AG10803 (cell line): ENCODE results near the gene HEYL.
A peak's percentile ranks its signal among the peaks of the same experiment; 100 is the strongest.

Experiments
- DNase-seq: peaks from one replicate; pipeline ENCODE4 v3.0.0; 2010; ENCODE audit warnings: low read depth
- H3K4me3 ChIP-seq: 2 replicates; pipeline ENCODE4 v1.5.1; 2011; ENCODE audit warnings: mild to moderate bottlenecking, low read length, control low read depth
- CTCF ChIP-seq: conservative IDR thresholded peaks from 2 replicates; pipeline ENCODE4 v1.5.1; 2011; ENCODE audit warnings: mild to moderate bottlenecking, low read length, control low read depth, inconsistent platforms

Gene HEYL

GRCh38 chr1:39643705-39644104 is 4.3 kb upstream of the HEYL start:
- no peak for DNase-seq
- TF ChIP-seq CTCF: no peak
- no peak overlapping the region for H3K4me3 ChIP-seq

- no peak overlapping the region for H3K4me3 ChIP-seq
- DNase-seq: peak; percentile 61
- no peak for TF ChIP-seq CTCF
Observed at GRCh38 chr1:39642796-39643195, 3.4 kb upstream of the HEYL start.

DNA sequence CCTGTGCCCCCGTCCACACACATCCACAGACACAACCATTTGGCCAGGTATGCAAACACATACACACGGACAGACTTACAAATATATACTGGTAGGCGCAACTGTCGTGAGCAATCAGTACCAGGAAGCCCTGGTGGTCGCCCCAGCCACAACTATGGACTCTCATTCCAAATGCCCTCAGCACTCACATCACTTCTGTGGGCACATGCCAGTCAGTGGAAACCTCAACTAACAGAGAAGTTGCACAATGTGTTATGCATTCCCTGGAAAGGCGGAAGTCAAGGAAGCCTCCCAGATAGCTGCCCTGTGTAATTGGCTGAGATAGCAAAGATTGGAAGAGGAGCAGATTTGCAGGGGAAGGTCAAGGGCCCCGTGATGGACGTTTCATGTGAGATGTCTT is 1.4 kb upstream of the HEYL start:
- H3K4me3 ChIP-seq: no peak overlapping the region
- no peak for TF ChIP-seq CTCF
- DNase-seq: no peak

DNA sequence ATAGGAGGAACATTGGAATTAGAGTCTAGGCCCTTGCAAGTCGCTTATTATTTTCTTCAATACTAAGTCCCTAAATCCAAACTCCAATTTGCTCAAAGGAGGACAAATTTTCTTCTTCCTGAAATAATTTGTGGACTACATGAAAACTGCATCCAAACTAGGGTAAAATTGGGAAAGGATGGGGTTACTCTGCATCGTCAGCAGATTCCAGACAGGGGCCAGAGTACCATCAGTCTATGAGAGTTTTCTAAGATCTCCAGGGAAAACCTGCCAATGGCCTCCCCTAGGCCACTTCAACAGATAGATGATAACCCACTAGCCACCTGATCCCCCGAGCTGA is 508 bp downstream of the HEYL start:
- no peak for DNase-seq
- TF ChIP-seq CTCF: no peak
- H3K4me3 ChIP-seq: no peak overlapping the region

DNA sequence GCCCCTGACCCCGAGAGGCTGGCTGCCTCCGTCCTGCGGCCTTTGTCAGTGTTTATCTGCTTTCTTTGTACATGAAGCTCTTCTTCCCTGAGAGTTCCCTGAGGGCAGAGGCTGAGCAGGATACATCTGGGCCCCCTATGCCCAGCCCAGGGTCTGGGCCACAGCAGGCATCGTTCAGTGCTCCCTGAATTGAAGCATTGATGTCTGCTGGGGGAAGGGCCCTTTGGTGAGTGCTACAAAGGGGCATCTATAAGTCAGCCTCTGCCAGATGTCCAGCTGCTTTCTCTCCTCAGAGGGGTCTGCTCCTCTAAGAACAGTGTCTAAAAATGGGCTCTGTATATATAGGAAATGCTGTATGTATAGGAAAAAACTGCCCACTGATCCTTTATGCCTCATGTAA is 2.1 kb downstream of the HEYL start:
- no peak for DNase-seq
- no peak for TF ChIP-seq CTCF
- H3K4me3 ChIP-seq: no peak overlapping the region

- no peak for DNase-seq
- no peak for TF ChIP-seq CTCF
- H3K4me3 ChIP-seq: no peak overlapping the region
Observed at GRCh38 chr1:39635871-39636210, 3.6 kb downstream of the HEYL start.

GRCh38 chr1:39635205-39635870 is 4.1 kb downstream of the HEYL start:
- DNase-seq: no peak
- no peak overlapping the region for H3K4me3 ChIP-seq
- no peak for TF ChIP-seq CTCF
